Skeletal muscle satellite cell (primary cell): ENCODE results near the gene C22orf15.

Experiments
- H3K27me3 ChIP-seq: 2 replicates; pipeline ENCODE4 v1.7.0; 2013; ENCODE audit warnings: low read length; ENCODE audit not compliant: control insufficient read depth, insufficient read depth
- H3K36me3 ChIP-seq: 2 replicates; pipeline ENCODE4 v1.7.0; 2013; ENCODE audit warnings: mild to moderate bottlenecking, control low read depth, low read length; ENCODE audit not compliant: insufficient read depth
- H3K4me1 ChIP-seq: 2 replicates; pipeline ENCODE4 v1.7.0; 2013; ENCODE audit warnings: low read length; ENCODE audit not compliant: control insufficient read depth, insufficient read depth
- H3K4me2 ChIP-seq: 2 replicates; pipeline ENCODE4 v1.7.0; 2013; ENCODE audit warnings: mild to moderate bottlenecking, low read length
- H3K4me3 ChIP-seq: 2 replicates; pipeline ENCODE4 v1.7.0; 2013; ENCODE audit warnings: low read length
- H3K9ac ChIP-seq: 2 replicates; pipeline ENCODE4 v1.7.0; 2013; ENCODE audit warnings: mild to moderate bottlenecking, low read depth, low read length, moderate library complexity
- H3K9me3 ChIP-seq: replicated peaks from 2 replicates; pipeline ENCODE4 v1.7.0; 2013; ENCODE audit warnings: mild to moderate bottlenecking, control low read depth, low read length

C22orf15 gene

GRCh38 chr22:23775779-23776375 is 13.1 kb downstream of the C22orf15 start:
- Histone ChIP-seq H3K9me3 (no peaks in the 10 kb centered on the region), H3K36me3 (no peaks in the 10 kb centered on the region), H3K4me2 (no peak overlapping the region), H3K4me3 (no peak overlapping the region), H3K27me3 (no peaks in the 10 kb centered on the region), H3K9ac (no peak overlapping the region), H3K4me1 (peaks cover 19% of the 10 kb centered on the region)

GRCh38 chr22:23777776-23778576 is 15.2 kb downstream of the C22orf15 start:
- H3K36me3 ChIP-seq, result no peaks in the 10 kb centered on the region
- no peak overlapping the region for H3K4me3 ChIP-seq
- H3K9ac ChIP-seq, result no peak overlapping the region
- H3K27me3 ChIP-seq, result no peaks in the 10 kb centered on the region
- H3K4me2 ChIP-seq, result no peak overlapping the region
- H3K9me3 ChIP-seq, result no peaks in the 10 kb centered on the region
- H3K4me1 ChIP-seq, result peaks cover 28% of the 10 kb centered on the region

- Histone ChIP-seq H3K4me3 (no peak overlapping the region), H3K4me2 (no peak overlapping the region), H3K27me3 (no peaks in the 10 kb centered on the region), H3K9ac (no peak overlapping the region), H3K4me1 (peaks cover 23% of the 10 kb centered on the region), H3K36me3 (no peaks in the 10 kb centered on the region), H3K9me3 (no peaks in the 10 kb centered on the region)
Observed at GRCh38 chr22:23778577-23778900, 15.7 kb downstream of the C22orf15 start.

- H3K9me3 ChIP-seq, result no peaks in the 10 kb centered on the region
- H3K4me2 ChIP-seq, result no peak overlapping the region
- H3K27me3 ChIP-seq, result no peaks in the 10 kb centered on the region
- no peak overlapping the region for H3K4me3 ChIP-seq
- H3K36me3 ChIP-seq, result no peaks in the 10 kb centered on the region
- no peak overlapping the region for H3K9ac ChIP-seq
- H3K4me1 ChIP-seq, result peaks cover 22% of the 10 kb centered on the region
Observed at GRCh38 chr22:23779083-23779482, 16.3 kb downstream of the C22orf15 start.

GRCh38 chr22:23779731-23780130 is 16.9 kb downstream of the C22orf15 start:
- no peaks in the 10 kb centered on the region for H3K9me3 ChIP-seq
- H3K27me3 ChIP-seq, result no peaks in the 10 kb centered on the region
- no peak overlapping the region for H3K4me3 ChIP-seq
- H3K36me3 ChIP-seq, result no peaks in the 10 kb centered on the region
- no peak overlapping the region for H3K9ac ChIP-seq
- H3K4me1 ChIP-seq, result peaks cover 20% of the 10 kb centered on the region
- no peak overlapping the region for H3K4me2 ChIP-seq

- no peak overlapping the region for H3K4me3 ChIP-seq
- H3K9me3 ChIP-seq, result no peaks in the 10 kb centered on the region
- no peak overlapping the region for H3K4me2 ChIP-seq
- H3K36me3 ChIP-seq, result no peaks in the 10 kb centered on the region
- H3K27me3 ChIP-seq, result no peaks in the 10 kb centered on the region
- H3K9ac ChIP-seq, result no peak overlapping the region
- H3K4me1 ChIP-seq, result peaks cover 20% of the 10 kb centered on the region
Observed at GRCh38 chr22:23780146-23780748, 17.5 kb downstream of the C22orf15 start.

- H3K27me3 ChIP-seq, result no peaks in the 10 kb centered on the region
- H3K9me3 ChIP-seq, result no peaks in the 10 kb centered on the region
- peak overlapping the region; percentile 38 for H3K4me2 ChIP-seq
- H3K4me1 ChIP-seq, result peaks cover 20% of the 10 kb centered on the region
- H3K9ac ChIP-seq, result no peak overlapping the region
- no peak overlapping the region for H3K4me3 ChIP-seq
- no peaks in the 10 kb centered on the region for H3K36me3 ChIP-seq
Observed at GRCh38 chr22:23781065-23781464, 18.3 kb downstream of the C22orf15 start.

- Histone ChIP-seq H3K36me3 (no peaks in the 10 kb centered on the region), H3K9ac (no peak overlapping the region), H3K27me3 (no peaks in the 10 kb centered on the region), H3K4me3 (no peak overlapping the region), H3K9me3 (no peaks in the 10 kb centered on the region), H3K4me1 (peaks cover 25% of the 10 kb centered on the region), H3K4me2 (peak overlapping the region; percentile 38)
Observed at GRCh38 chr22:23781511-23782183, 18.9 kb downstream of the C22orf15 start.

GRCh38 chr22:23782252-23782651 is 19.5 kb downstream of the C22orf15 start:
- Histone ChIP-seq H3K4me2 (no peak overlapping the region), H3K4me1 (peaks cover 25% of the 10 kb centered on the region), H3K4me3 (no peak overlapping the region), H3K9ac (no peak overlapping the region), H3K27me3 (no peaks in the 10 kb centered on the region), H3K9me3 (no peaks in the 10 kb centered on the region), H3K36me3 (no peaks in the 10 kb centered on the region)

GRCh38 chr22:23782703-23783102 is 19.9 kb downstream of the C22orf15 start:
- H3K9ac ChIP-seq, result no peak overlapping the region
- H3K4me1 ChIP-seq, result peaks cover 25% of the 10 kb centered on the region
- H3K4me2 ChIP-seq, result no peak overlapping the region
- no peaks in the 10 kb centered on the region for H3K9me3 ChIP-seq
- H3K4me3 ChIP-seq, result no peak overlapping the region
- H3K36me3 ChIP-seq, result no peaks in the 10 kb centered on the region
- H3K27me3 ChIP-seq, result no peaks in the 10 kb centered on the region

- Histone ChIP-seq H3K36me3 (no peaks in the 10 kb centered on the region), H3K27me3 (no peaks in the 10 kb centered on the region), H3K9ac (no peak overlapping the region), H3K9me3 (no peaks in the 10 kb centered on the region), H3K4me2 (no peak overlapping the region), H3K4me1 (peaks cover 26% of the 10 kb centered on the region), H3K4me3 (no peak overlapping the region)
Observed at GRCh38 chr22:23783265-23784150, 20.7 kb downstream of the C22orf15 start.
